Measurements from ENCODE around the gene SPNS2. TPM values are rescaled to one million over a fixed set of nuclear protein-coding genes. Genes with fewer than 3 reads are reported as not detected.

SPNS2 gene
- total RNA-seq, 1 donor from 2014 or later = 18.6 TPM

DNA sequence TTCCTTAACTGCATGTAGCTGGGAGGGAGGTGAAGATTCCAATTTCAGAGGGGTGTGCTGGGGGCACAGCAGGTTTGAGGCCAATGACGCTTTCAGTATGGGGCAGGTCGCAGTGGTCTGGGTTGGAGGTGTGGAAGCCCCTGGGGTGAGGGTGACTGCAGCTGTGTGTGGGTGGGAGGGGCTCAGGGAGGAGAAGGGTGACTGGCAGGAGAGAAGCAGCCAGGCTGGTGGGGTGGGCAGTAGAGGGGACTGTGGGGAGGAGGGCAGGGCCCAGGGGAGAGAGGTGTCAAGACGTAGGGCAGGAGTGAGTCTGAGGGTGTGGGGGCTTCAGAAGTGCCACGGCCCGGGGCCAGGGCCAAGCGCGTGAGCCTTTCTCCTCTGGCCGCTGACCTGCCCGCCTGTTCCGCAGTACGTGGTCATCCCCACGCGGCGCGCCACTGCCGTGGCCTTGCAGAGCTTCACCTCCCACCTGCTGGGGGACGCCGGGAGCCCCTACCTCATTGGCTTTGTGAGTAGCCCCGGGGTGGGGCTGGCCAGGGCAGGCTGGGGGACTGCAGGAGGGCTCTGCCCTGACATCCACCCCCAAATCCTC is 37.1 kb downstream of the SPNS2 start:
- no peak for DNase-seq (ENCODE audit: low spot score)

DNA sequence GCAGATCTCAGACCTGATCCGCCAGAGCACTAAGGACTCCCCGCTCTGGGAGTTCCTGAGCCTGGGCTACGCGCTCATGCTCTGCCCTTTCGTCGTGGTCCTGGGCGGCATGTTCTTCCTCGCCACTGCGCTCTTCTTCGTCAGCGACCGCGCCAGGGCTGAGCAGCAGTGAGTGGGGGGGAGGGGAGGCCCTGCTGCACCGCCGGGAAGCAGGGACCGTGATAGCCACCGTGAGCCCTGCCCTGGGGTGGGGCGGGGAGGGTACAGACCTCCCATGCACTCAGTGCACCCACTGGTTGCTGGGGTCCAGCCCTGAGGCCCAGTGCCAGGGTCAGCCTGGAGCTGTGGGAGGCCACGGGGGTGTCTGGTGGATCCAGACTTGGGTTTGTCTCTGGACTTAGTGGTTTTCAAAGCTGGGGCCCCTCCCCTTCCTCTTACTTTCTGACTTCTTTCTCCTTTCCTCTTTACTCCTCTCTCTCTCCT is 37.6 kb downstream of the SPNS2 start:
- DNase-seq (ENCODE audit: low spot score) = no peak

DNA sequence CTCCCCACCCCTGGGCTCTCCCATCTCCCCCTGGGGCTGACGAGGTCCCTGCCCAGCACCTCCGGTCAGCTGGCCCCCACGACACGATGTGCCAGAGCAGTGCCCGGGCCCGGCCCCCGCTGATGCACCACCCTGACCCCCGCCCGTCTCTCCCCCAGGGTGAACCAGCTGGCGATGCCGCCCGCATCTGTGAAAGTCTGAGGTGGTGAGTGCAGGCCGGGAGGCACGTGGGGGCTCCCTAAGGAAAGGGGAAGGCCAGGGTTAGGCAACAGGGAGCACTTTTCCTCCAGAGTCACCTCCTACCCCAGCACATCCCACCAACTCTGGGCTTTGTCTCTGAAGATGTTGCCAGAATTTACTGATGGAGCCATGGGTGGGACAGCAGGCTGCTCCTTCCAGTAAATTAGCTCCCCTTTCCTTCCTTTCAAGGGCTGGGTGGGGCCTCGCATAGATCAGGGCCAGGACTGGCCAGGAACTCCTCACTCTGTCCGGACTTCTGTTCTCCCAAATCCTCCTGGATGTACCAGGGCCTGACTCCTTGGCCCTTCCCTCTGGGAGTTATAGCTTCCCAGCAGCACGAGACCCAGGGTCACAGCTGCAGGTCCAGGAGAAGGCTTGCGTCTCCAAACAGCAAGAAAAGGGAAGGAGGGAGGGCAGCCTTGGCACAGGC is 38.2 kb downstream of the SPNS2 start:
- no peak for DNase-seq (ENCODE audit: low spot score)

DNA sequence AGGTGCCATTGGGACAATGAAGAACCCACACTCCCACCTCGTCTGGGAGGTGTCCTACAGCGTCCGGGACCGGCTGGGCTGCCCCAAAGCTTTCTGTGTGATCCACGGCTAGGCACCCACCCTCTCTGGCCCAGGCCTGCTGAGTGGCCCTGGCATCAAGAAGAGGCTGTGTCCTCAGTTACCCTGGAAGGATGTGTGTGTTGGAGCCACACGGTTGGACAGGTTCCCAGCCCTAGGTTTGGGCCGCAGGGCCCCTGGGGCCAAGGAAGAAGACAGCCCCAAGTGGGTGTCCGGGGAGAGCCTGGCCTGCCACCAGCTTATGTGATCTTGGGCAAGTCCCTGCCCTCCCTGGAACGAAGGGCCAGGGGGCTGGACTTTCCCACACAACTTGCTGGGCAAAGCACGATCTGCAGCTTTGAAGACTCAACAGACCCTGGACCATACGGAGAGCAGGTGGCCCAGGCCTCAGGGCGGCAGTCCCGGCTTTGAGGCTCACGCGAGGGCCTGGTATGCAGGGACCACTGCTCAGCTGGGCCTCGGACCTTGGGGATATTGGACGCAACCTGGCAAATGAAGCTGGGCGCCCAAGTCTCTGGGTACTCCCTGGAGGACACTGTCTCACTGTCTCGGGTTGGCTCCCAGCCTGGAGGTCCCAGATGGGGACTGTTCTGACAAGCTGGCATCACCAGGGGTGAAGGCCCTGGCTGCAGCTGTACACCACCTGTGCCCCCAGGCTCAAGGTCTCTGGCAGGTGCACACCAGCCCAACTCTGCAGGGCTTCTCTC is 39.0 kb downstream of the SPNS2 start:
- DNase-seq (ENCODE audit: low spot score) = no peak

DNA sequence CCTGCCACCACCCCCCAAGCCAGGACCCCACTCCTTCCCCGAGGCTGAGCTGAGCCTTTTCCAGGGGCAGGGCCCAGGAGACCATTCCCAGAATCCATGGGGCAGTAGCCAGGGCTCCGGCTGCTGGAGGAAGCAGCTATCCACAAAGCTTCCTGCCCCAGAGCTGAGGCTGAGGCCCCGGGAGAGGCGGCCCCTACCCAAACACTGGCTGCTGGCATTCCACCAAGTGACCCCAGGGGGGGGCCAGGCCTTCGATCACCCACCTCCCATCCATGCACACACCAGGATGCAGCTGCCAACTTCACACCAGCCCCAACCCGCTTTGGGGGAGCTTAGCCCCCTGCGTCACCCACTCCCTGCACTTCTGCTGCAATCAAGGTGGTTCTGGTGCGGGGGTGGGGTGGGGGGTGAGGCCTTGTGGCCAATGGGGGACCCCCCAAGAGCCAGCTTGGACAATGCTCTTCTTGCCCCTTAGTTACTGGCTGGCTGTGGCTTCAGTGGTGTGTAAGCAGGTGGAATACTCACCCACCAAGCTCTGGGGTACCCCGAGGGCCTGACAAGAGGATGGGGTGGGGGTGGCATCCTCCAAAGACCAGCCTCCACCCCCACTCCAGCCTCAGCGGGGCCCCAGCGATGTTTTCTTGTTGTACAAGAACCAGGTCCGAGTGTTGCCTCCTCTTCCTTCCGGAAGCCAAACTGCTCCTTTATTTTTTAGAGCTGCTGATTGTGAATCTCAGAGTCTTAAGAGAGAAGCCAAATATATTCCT is 39.7 kb downstream of the SPNS2 start:
- DNase-seq (ENCODE audit: low spot score) = no peak

DNA sequence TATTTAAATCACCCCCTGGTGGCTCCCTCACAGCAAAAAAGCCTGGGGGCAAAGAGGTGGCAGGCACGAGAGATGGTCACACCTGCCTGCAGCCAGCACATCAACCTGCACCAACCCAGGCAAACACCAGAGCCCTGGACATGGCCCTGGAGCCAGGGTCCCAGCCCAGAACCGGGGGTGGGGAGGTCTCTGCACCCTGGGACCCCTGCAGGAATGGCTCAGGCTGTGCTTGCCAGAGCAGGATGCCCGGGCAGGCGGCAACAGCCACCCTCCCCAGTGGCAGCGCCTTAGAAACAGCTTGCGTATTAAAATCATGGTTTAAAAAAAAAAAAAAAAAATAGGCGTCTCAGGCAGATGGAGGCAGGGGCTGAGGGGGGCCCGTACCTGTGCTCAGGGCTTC is 40.3 kb downstream of the SPNS2 start:
- no peak for DNase-seq (ENCODE audit: low spot score)

DNA sequence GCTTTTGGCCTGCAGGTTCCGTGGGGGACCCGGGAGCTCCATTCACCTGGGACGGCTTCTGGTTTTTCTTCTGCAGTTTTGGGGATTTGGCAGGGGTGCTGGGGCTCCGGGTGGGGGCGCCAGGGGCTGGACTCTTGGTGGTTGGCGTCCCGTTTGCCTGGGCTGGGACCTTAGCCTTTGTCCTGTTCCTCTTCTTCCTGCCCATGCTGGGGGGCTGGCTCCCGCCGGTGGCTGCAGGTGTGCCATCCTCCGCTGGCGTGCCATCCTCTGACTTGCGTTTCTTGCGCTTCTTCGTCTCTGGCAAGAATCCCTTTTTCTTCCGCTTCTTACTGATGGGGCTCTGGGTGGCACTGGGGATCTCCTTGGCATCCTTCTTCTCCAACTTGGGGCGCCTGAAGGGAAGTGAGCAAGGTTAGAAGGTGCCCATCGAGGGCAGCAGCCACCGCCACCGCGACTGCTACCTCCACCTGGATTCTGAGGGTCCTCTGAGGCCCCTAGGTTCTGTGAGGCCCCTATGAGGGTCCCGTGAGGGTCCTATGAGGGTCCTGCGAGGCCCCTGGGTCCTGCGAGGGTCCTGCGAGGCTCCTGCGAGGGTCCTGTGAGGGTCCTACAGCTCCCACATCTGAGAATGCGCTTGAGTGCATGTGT is 41.0 kb downstream of the SPNS2 start:
- DNase-seq (ENCODE audit: low spot score) = no peak

DNA sequence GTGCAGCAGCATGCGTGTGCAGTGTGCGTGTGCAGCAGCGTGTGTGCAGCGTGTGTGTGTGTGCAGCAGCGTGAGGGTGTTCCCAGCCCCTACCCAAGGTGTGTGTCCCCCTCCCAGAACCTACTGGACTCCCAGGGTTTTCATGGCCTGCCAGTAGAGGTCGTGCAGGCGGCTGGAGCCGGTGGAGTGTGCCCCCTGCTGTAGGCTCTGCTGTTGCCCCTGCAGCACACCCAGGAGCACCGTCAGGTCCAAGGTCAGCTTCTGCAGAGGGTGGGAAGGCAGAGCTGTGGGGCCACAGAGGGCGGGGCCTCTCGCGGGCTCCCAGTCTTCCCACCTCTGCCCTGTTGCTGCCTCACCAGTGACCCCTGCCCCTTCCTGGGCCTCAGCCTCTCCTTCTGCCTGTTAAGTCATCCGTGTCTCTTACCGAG is 41.6 kb downstream of the SPNS2 start:
- no peak for DNase-seq (ENCODE audit: low spot score)

DNA sequence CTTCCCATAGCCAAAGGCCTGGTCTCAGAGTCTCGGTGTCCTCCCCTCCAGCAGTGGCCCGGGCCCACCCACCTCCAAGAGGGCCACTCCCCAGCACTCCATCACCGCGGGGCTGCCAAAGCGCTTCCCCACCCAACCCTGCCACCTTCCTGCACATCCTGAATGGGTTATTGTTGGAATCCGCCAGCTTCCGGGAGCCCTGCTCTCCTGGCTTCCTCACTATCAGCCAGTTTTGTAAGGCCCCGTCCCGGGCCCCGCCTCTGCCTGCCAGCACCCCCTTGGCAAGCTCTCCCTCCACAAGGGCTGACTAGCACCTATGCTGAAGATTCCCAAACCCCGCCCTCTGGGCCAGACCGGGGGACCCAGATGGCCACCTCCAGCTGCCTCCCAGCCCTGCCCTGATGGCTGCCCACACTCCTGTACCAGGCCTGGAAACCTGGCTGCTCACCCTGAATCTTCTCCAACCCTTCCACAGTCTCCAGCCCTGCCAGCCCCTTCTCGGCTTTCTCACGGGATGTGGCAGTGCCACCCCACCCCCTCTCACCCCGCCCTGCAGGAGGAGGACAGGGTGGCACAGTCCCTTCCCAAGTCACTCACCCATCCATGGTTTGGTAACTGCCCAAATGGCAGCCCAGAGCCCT is 42.1 kb downstream of the SPNS2 start:
- no peak for DNase-seq (ENCODE audit: low spot score)

DNA sequence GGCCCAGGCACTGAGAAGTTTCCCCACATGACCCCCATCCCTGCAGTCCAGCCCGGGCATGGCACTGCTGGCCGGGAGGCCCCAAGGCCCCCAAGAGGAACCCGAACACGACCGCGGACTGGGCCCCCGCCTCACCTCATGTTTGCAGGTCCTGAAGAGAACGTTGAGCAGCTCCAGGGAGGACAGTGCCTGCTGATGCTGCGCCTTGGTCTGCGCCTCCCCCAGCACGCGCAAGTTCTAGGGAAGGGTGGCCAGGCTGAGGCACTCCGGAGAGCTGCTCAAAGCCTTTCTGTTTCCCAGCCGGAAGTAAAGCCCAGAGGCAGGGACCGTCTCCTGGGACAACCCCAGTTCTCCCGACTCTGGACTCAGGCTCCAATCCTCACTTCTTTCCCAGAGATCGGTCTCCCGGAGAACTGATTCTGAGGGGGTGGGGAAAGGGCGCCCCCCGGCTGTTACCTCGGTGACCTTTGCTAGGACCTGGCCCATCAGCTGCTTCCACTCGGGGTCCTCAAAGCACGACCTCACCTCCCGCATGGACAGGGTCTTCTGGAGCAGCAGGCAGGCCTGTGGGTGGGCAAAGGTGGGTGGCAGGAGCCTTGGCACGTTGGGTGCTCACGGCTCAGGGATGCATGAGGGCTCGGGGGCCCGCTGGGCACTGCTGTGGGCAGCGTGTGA is 42.8 kb downstream of the SPNS2 start:
- DNase-seq (ENCODE audit: low spot score) = no peak

DNA sequence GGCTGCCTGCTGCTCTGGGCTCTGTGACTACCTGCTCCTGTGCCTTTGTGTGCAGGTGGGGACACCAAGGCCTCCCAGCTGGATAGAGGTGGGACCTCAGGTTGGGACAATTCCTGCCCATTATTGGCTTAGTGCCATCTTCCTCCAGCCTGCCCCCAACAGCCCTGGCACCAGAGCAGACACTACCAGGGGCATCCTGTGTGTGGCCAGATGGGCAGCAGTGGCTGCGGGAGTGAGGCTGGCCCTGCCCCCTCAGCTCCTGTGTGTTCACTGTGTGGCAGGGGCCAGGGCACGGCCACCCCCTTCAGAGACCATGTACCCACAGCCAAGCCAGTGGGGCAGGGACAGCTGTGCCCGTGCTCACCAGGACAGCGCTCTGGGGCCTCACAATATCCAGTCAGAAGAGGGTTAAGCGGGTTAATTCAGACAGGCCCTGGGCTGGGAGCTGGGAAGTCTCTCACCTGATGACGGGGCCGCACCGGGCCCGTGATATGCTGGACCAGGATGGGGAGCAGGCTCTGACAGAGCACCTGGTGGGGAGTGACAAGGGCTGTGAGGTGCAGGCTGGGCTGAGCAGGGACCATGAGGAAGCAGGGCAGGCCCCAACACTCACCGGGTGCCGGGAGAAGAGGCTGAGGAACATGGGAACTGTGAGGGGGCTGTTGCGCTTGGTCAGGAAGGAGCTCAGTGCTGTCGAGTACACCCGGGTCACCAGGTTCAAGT is 43.5 kb downstream of the SPNS2 start:
- DNase-seq (ENCODE audit: low spot score) = no peak

DNA sequence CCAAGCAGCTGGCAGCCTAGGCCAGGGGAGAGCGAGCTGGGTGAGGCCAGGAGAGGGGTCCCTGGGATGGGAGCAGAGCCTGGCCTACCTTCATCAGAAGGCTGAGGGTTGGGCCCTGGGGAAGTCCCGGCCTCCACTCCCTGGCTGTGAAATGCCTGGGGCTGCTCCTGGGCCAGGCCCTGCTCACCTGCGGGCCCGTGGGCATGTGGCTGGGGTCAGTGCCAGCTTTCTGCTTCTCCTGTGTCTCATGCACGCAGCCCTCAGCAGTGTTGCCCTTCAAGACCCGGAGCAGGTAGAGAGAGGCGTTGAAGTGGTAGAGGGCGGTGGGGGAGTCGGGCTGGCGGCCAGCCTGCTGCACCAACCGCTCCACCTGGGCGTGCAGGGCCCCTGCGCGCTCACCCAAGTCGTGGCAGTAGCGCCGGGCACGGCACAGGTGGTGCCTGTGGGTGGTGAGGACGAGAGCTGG is 44.1 kb downstream of the SPNS2 start:
- no peak for DNase-seq (ENCODE audit: low spot score)

DNA sequence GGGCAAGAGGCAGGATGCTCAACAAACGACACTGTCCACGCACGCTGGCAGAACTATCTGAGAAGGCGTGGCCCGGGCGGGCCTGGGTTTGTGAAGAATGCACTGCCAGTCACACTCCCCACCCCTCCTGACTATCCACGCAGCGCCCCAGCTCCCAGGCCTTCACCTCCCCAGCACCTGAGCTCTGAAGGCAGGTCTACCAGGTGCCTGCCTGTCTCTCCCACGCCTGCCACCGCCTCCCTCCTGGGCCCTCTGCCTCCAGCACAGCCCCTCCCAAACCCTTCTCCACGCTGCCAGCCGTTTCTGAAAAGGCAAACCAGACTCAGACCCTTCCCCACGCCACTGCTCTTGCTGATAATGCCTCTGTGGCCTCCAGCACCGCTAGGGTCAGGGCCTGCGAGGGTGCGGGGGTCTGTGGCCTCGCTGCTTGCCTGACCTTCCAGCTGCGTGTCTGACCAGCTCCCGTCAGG is 44.9 kb downstream of the SPNS2 start:
- DNase-seq (ENCODE audit: low spot score) = no peak

DNA sequence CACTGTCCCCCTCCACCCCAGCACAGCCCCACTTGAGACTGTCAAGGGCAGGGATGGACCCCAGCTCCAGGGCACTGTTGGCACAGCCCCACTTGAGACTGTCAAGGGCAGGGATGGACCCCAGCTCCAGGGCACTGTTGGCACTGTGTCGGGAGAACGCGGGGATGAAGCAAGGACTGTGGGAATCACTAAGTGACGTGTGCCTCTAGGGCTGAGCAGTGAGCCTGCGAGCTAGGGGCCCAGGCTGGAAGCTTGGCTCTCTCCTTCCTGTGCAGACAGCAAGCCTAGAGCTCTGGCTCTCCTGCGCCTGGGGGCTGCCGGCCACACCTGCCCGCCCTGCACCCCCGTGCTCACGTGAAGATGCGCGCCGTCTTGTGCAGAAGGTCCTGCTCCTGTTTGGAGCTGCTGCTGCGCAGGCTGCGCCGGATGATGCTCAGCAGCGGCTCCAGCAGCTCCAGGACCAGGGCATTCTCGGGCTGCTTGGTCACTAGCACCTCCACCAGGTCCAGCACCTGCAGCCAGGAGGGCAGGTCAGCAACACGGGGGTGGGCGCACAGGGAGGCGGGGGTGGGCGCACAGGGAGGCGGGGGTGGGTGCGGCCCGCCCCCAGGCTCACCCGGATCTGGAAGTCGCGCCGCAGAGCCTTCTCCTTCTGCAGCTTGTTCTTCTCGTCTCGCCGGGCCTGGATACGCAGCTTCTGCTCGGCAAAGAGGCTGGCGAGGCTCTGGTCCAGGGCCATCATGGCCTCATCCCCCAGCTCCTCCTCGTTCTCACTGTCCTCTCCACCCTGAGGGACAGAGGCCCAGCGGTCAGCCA is 45.7 kb downstream of the SPNS2 start:
- DNase-seq (ENCODE audit: low spot score) = no peak

DNA sequence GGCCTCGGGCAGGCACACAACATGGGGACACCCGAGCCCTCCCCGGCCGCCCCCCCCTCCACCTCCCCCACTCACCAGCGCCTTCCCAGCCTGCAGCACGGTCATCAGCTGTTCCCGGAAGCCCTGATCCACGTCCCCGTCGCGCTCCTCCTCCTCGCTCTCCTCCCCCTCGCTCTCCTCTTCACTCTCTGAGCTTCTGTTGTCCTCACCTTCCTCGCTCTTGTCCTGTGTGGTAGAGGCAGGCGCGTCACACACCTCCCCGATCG is 46.2 kb downstream of the SPNS2 start:
- DNase-seq (ENCODE audit: low spot score) = no peak

DNA sequence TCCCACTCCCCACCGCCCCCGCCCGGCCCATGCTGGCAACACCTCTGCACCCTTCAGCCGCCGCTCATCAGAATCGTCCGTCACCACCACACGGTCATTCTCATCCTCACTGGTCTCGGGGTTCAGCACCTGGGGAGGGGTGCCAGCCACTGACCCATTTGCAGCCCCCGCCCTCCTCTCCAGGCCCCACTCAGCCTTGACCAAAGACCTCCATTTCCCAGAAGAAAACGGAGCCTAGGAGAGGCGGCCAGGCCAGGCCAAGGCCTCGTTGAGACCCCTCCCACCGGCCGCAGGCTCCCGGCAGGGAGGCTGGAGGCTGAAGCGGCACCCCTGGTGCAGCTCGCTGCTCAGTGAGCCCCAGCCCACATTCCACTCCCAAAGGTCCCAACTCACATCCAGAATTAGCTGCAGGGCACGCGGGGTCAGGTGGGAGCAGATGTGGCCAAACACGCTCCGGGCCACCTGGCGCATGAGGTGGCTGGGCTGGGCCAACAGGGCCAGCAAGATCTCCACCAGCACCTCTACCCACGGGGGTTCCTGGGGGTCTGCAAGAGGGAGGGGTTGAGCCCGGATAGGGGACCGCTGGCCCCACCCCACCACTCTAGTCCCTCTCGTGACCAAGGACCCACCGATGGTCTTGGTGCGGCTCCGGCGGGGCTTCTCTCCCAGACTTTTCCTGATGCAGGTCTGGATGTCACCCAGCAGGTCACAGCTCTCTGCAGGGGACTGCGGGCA is 46.7 kb downstream of the SPNS2 start:
- DNase-seq (ENCODE audit: low spot score) = no peak

DNA sequence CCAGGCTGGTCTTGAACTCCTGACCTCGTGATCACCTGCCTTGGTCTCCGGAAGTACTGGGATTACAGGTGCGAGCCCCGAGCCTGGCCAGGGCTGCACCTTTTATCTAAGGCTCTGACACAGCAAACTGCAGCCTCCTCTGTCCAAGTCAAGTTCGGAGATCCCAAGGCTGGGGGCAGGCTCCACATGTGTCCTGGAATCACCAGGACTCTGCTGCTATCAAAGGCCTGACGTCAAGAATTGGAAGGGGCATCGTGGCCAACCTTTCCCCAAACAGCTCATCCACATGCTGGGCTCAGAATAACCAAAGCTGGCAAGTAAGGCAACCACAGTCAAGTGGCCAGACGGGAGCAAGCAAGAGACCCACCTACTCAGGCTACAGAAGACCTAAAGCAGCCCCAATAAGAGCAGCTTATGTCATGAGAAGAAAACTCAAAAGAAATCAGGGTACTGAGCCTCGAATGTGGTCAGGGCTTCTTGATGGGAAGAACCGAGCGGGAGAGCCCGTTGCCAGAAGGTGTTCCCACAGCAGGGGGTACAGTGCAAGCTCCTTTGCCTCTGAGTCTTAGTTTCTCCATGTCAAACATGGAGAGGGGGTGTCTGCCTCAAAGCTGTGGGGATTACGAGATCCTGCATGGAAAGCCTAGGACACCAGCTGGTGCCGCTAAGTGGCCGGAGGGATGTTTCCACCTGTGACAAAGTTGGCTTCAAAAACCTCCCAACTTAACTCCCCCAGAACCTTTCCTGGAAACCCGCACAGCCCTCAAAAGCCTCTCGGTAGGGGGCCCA is 48.6 kb downstream of the SPNS2 start:
- no peak for DNase-seq (ENCODE audit: low spot score)

All from mesenteric fat pad (tissue), 1 donor.